ENCODE measurements around the gene LIF.

DNA sequence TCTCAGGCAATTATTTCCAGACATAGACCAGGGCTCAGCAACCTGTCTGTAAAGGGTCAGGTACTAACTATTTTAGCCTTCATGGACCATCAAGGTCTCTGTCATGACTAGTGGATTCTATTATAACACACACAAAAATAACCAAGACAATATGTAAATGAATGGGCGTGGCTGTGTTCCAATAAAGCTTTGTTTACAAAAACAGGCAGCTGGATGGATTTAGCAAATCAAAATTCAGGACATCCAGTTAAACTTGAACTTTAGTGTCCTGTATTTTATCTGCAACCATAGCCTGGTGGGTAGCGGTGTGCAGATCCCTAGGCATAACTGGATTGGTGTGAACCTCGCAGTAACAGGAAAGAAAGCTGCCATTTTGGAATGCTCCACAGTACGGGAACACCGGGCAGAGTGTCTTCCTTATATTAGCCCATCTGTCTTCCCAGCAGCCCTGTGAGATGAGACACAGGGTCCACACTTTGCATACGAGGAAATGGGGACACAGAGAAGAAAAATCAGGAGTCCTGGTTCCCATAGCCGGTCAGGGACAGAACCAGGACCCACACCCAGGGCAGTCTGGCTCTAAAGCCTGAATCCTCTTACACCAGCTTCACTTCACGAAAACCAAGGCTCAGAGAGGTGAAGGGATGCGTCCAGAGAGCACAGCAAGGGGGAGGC, 15.6 kb downstream of the LIF start:
- TF ChIP-seq EZH2 (IDR thresholded peaks at IDR 0.05; ENCODE audit: low read length), result no peak
- TF ChIP-seq, protein P1, sequence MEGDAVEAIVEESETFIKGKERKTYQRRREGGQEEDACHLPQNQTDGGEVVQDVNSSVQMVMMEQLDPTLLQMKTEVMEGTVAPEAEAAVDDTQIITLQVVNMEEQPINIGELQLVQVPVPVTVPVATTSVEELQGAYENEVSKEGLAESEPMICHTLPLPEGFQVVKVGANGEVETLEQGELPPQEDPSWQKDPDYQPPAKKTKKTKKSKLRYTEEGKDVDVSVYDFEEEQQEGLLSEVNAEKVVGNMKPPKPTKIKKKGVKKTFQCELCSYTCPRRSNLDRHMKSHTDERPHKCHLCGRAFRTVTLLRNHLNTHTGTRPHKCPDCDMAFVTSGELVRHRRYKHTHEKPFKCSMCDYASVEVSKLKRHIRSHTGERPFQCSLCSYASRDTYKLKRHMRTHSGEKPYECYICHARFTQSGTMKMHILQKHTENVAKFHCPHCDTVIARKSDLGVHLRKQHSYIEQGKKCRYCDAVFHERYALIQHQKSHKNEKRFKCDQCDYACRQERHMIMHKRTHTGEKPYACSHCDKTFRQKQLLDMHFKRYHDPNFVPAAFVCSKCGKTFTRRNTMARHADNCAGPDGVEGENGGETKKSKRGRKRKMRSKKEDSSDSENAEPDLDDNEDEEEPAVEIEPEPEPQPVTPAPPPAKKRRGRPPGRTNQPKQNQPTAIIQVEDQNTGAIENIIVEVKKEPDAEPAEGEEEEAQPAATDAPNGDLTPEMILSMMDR (optimal IDR thresholded peaks at IDR 0.05 in 1 of 3, IDR thresholded peaks at IDR 0.05 in 1 of 3, conservative IDR thresholded peaks at IDR 0.05 in 1 of 3; ENCODE audit: extremely low read depth in 1 of 3, insufficient read depth in 2 of 3, low read length in 3 of 3), result no peak
